ENCODE results near the gene P2RY13.

GRCh38 chr3:151371526-151371925, 42.2 kb upstream of the P2RY13 start:
- TF ChIP-seq POLR2A (IDR thresholded peaks at IDR 0.05; ENCODE audit: low read depth, low read length) (no peak), CTCF (IDR thresholded peaks at IDR 0.05 in 2 of 3, conservative IDR thresholded peaks at IDR 0.05 in 1 of 3; ENCODE audit: control insufficient read depth in 2 of 3, extremely low read depth in 1 of 3, insufficient read depth in 1 of 3, low read depth in 3 of 3, low read length in 3 of 3) (no peak), MAX (IDR thresholded peaks at IDR 0.05; ENCODE audit: low read depth, low read length) (no peak), NR2F1 (conservative IDR thresholded peaks at IDR 0.05) (no peak), MYC (IDR thresholded peaks at IDR 0.05; ENCODE audit: insufficient read depth, insufficient read length, insufficient replicate concordance, low read length, severe bottlenecking) (no peak), STAT3 (IDR thresholded peaks at IDR 0.05; ENCODE audit: low read depth, low read length) (no peak), CUX1 (IDR thresholded peaks at IDR 0.05; ENCODE audit: insufficient replicate concordance, low read depth, low read length) (no peak), POLR2AphosphoS5 (IDR thresholded peaks at IDR 0.05; ENCODE audit: low read length) (no peak), SMC3 (IDR thresholded peaks at IDR 0.05; ENCODE audit: borderline replicate concordance, low read length) (no peak)
